ENCODE data around the gene NIPSNAP2. TPM values are rescaled to one million over a fixed set of nuclear protein-coding genes. Genes with fewer than 3 reads are reported as not detected.
"Not testable (repeated sequence)": the region's sequence is repeated elsewhere in the genome, so short reads cannot be mapped to it uniquely, and the experiment has no call there.

Gene NIPSNAP2
- polyA plus RNA-seq, 1 donor from 2014 or later, result 43.7 TPM

- Mint-ChIP-seq H3K36me3 (peaks cover 3% of the 10 kb centered on the region), H3K9me3 (no peaks in the 10 kb centered on the region), H3K27me3 (no peaks in the 10 kb centered on the region), H3K4me3 (no peak overlapping the region), H3K4me1 (no peaks in the 10 kb centered on the region), H3K27ac (no peak overlapping the region)
These were observed 45.3 kb downstream of the NIPSNAP2 start for GRCh38 chr7:56009695-56010094.

GRCh38 chr7:56017015-56017414, 52.6 kb downstream of the NIPSNAP2 start:
- not testable (repeated sequence) for H3K27ac Mint-ChIP-seq, H3K4me3 Mint-ChIP-seq, H3K27me3 Mint-ChIP-seq, H3K9me3 Mint-ChIP-seq, H3K4me1 Mint-ChIP-seq, H3K36me3 Mint-ChIP-seq

GRCh38 chr7:56019501-56019900, 55.1 kb downstream of the NIPSNAP2 start:
- no peaks in the 10 kb centered on the region for H3K27me3 Mint-ChIP-seq
- H3K4me1 Mint-ChIP-seq, result peaks cover 0 to 3% (median 0%) of the 10 kb centered on the region in 3 donors
- no peaks in the 10 kb centered on the region for H3K9me3 Mint-ChIP-seq
- H3K36me3 Mint-ChIP-seq, result peaks cover 4% of the 10 kb centered on the region
- H3K27ac Mint-ChIP-seq, result no peak overlapping the region
- H3K4me3 Mint-ChIP-seq, result no peak overlapping the region

GRCh38 chr7:56023500-56023899, 59.1 kb downstream of the NIPSNAP2 start:
- Mint-ChIP-seq H3K36me3 (peaks cover 5% of the 10 kb centered on the region), H3K9me3 (no peaks in the 10 kb centered on the region), H3K4me3 (no peak overlapping the region), H3K27me3 (no peaks in the 10 kb centered on the region), H3K27ac (no peak overlapping the region), H3K4me1 (peaks cover 0 to 3% (median 0%) of the 10 kb centered on the region in 3 donors)

- Mint-ChIP-seq H3K27me3 (no peaks in the 10 kb centered on the region), H3K4me1 (no peaks in the 10 kb centered on the region), H3K9me3 (no peaks in the 10 kb centered on the region), H3K27ac (no peak overlapping the region), H3K36me3 (peaks cover 4% of the 10 kb centered on the region), H3K4me3 (no peak overlapping the region)
These were observed 62.2 kb downstream of the NIPSNAP2 start for GRCh38 chr7:56026538-56026937.

- Mint-ChIP-seq H3K27me3 (no peaks in the 10 kb centered on the region), H3K4me1 (peaks cover 0 to 5% (median 4%) of the 10 kb centered on the region in 3 donors), H3K9me3 (no peaks in the 10 kb centered on the region), H3K4me3 (no peak overlapping the region), H3K36me3 (peaks cover 4% of the 10 kb centered on the region), H3K27ac (no peak overlapping the region)
These were observed 64.7 kb downstream of the NIPSNAP2 start for GRCh38 chr7:56028942-56029630.

- Mint-ChIP-seq H3K27ac (no peak overlapping the region), H3K27me3 (no peaks in the 10 kb centered on the region), H3K9me3 (no peaks in the 10 kb centered on the region), H3K4me1 (peaks cover 0 to 5% (median 4%) of the 10 kb centered on the region in 3 donors), H3K4me3 (no peak overlapping the region), H3K36me3 (peaks cover 4% of the 10 kb centered on the region)
These were observed 66.0 kb downstream of the NIPSNAP2 start for GRCh38 chr7:56030340-56030739.

GRCh38 chr7:56031556-56031955, 67.2 kb downstream of the NIPSNAP2 start:
- H3K4me3 Mint-ChIP-seq, result peak overlapping the region in 1 of 4 donors; percentile 59
- not testable (repeated sequence) for H3K9me3 Mint-ChIP-seq, H3K27me3 Mint-ChIP-seq, H3K36me3 Mint-ChIP-seq, H3K27ac Mint-ChIP-seq, H3K4me1 Mint-ChIP-seq

GRCh38 chr7:56032578-56032977, 68.2 kb downstream of the NIPSNAP2 start:
- H3K27ac Mint-ChIP-seq, H3K36me3 Mint-ChIP-seq, H3K4me1 Mint-ChIP-seq, H3K27me3 Mint-ChIP-seq, H3K9me3 Mint-ChIP-seq: not testable (repeated sequence)
- H3K4me3 Mint-ChIP-seq, result peak overlapping the region in 1 of 4 donors; percentile 59

- Mint-ChIP-seq H3K27ac (peak overlapping the region in 1 of 3 donors; percentile 91), H3K27me3 (no peaks in the 10 kb centered on the region), H3K9me3 (no peaks in the 10 kb centered on the region), H3K36me3 (peaks cover 2% of the 10 kb centered on the region), H3K4me3 (peak overlapping the region; percentile 75 to 95 (median 88)), H3K4me1 (peaks cover 0 to 5% (median 4%) of the 10 kb centered on the region in 3 donors)
These were observed 69.5 kb downstream of the NIPSNAP2 start for GRCh38 chr7:56033671-56034432.

- H3K9me3 Mint-ChIP-seq, result no peaks in the 10 kb centered on the region
- peaks cover 0 to 3% (median 0%) of the 10 kb centered on the region in 3 donors for H3K4me1 Mint-ChIP-seq
- H3K27me3 Mint-ChIP-seq, result no peaks in the 10 kb centered on the region
- H3K4me3 Mint-ChIP-seq, result no peak overlapping the region
- no peak overlapping the region for H3K27ac Mint-ChIP-seq
- H3K36me3 Mint-ChIP-seq, result peaks cover 3% of the 10 kb centered on the region
These were observed 76.3 kb downstream of the NIPSNAP2 start for GRCh38 chr7:56040730-56041129.

- H3K27ac Mint-ChIP-seq, H3K36me3 Mint-ChIP-seq, H3K27me3 Mint-ChIP-seq, H3K4me3 Mint-ChIP-seq, H3K9me3 Mint-ChIP-seq: not testable (repeated sequence)
- peaks cover 6 to 13% (median 10%) of the 10 kb centered on the region in 3 donors for H3K4me1 Mint-ChIP-seq
These were observed 81.4 kb downstream of the NIPSNAP2 start for GRCh38 chr7:56045758-56046157.

- Mint-ChIP-seq H3K4me3 (peak overlapping the region in 1 of 4 donors; percentile 74), H3K27ac (peak overlapping the region in 2 of 3 donors; percentile 23 to 64), H3K9me3 (no peaks in the 10 kb centered on the region), H3K4me1 (peaks cover 6 to 18% (median 12%) of the 10 kb centered on the region in 3 donors), H3K27me3 (no peaks in the 10 kb centered on the region), H3K36me3 (peaks cover 3% of the 10 kb centered on the region)
These were observed 82.5 kb downstream of the NIPSNAP2 start for GRCh38 chr7:56046721-56047445.

GRCh38 chr7:56047446-56048116, 83.2 kb downstream of the NIPSNAP2 start:
- H3K36me3 Mint-ChIP-seq, H3K4me3 Mint-ChIP-seq, H3K27me3 Mint-ChIP-seq, H3K9me3 Mint-ChIP-seq: not testable (repeated sequence)
- Mint-ChIP-seq H3K27ac (peak overlapping the region in 1 of 3 donors; percentile 53), H3K4me1 (peaks cover 9 to 23% (median 16%) of the 10 kb centered on the region in 3 donors)

GRCh38 chr7:56048245-56048644, 83.9 kb downstream of the NIPSNAP2 start:
- Mint-ChIP-seq H3K27me3 (no peaks in the 10 kb centered on the region), H3K27ac (no peak overlapping the region), H3K36me3 (no peaks in the 10 kb centered on the region), H3K9me3 (no peaks in the 10 kb centered on the region), H3K4me1 (peaks cover 9 to 23% (median 18%) of the 10 kb centered on the region in 3 donors), H3K4me3 (peak overlapping the region in 1 of 4 donors; percentile 68)
